ENCODE results near the gene ANKMY1.

Gene ANKMY1

GRCh38 chr2:240478346-240479110 is 79.3 kb downstream of the ANKMY1 start:
- Histone ChIP-seq H2AFZ (ENCODE audit: low read depth) (no peak overlapping the region), H3K9ac (no peak overlapping the region), H3K79me2 (ENCODE audit: insufficient read depth, low read depth) (no peaks in the 10 kb centered on the region), H3K4me3 (IDR thresholded peaks at IDR 0.05; ENCODE audit: insufficient read depth, low read depth, low read length) (no peak overlapping the region), H3K4me2 (no peak overlapping the region), H3K36me3 (ENCODE audit: insufficient read depth) (no peaks in the 10 kb centered on the region), H3K27ac (no peak overlapping the region), H4K20me1 (ENCODE audit: insufficient read depth) (no peaks in the 10 kb centered on the region), H3K4me1 (ENCODE audit: low read depth, poor library complexity, severe bottlenecking) (no peaks in the 10 kb centered on the region), H3K27me3 (ENCODE audit: insufficient read depth, low read depth) (no peaks in the 10 kb centered on the region)
- no peak for TF ChIP-seq CTCF (conservative IDR thresholded peaks at IDR 0.05; ENCODE audit: low read depth, low read length)

DNA sequence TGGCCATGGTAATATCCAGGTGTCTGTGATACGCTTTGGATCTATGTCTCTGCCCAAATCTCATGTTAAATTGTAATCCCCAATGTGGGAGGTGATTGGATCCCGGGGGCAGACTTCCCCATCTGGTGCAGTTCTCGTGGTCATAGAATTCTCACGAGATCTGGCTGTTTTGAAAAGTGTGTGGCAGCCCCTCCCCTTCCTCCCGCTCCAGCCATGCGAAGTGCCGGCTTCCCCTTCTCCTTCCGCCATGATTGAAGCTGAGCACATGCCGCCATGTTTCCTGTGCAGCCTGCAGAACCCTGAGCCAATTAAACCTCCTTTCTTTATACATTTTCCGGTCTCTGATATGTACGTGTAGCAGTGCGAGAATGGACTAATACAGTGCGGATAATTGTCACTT is 79.9 kb downstream of the ANKMY1 start:
- H3K27ac ChIP-seq: no peak overlapping the region
- H3K9ac ChIP-seq: no peak overlapping the region
- H3K4me2 ChIP-seq: no peak overlapping the region
- TF ChIP-seq CTCF (conservative IDR thresholded peaks at IDR 0.05; ENCODE audit: low read depth, low read length): no peak
- H2AFZ ChIP-seq (ENCODE audit: low read depth): no peak overlapping the region
- H3K79me2 ChIP-seq (ENCODE audit: insufficient read depth, low read depth): no peaks in the 10 kb centered on the region
- no peaks in the 10 kb centered on the region for H3K36me3 ChIP-seq (ENCODE audit: insufficient read depth)
- no peak overlapping the region for H3K4me3 ChIP-seq (IDR thresholded peaks at IDR 0.05; ENCODE audit: insufficient read depth, low read depth, low read length)
- H3K27me3 ChIP-seq (ENCODE audit: insufficient read depth, low read depth): no peaks in the 10 kb centered on the region
- no peaks in the 10 kb centered on the region for H3K4me1 ChIP-seq (ENCODE audit: low read depth, poor library complexity, severe bottlenecking)
- H4K20me1 ChIP-seq (ENCODE audit: insufficient read depth): no peaks in the 10 kb centered on the region

DNA sequence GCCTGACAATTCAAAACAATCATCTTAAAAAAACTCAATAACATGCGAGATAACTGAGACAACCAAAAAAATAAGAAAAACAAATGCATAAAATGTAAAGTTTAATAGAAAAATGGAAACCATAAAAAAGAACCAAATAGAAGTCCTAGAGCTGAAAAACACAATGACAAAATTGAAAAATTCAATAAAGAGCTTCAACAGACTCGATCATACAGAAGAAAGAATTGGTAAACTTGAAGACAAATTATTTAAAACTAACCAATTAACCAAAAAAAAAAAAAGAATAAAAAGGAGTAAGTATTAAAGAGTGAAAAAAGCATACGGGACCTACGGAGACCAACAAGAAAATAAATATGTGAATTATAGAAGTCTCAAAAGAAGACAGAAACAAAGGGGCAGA is 84.6 kb downstream of the ANKMY1 start:
- Histone ChIP-seq H3K79me2 (ENCODE audit: insufficient read depth, low read depth) (no peaks in the 10 kb centered on the region), H3K36me3 (ENCODE audit: insufficient read depth) (no peaks in the 10 kb centered on the region), H3K4me2 (no peak overlapping the region), H3K27ac (no peak overlapping the region), H3K27me3 (ENCODE audit: insufficient read depth, low read depth) (no peaks in the 10 kb centered on the region), H2AFZ (ENCODE audit: low read depth) (no peak overlapping the region), H3K4me3 (IDR thresholded peaks at IDR 0.05; ENCODE audit: insufficient read depth, low read depth, low read length) (no peak overlapping the region), H3K4me1 (ENCODE audit: low read depth, poor library complexity, severe bottlenecking) (no peaks in the 10 kb centered on the region), H4K20me1 (ENCODE audit: insufficient read depth) (no peaks in the 10 kb centered on the region), H3K9ac (no peak overlapping the region)
- no peak for TF ChIP-seq CTCF (conservative IDR thresholded peaks at IDR 0.05; ENCODE audit: low read depth, low read length)

GRCh38 chr2:240472078-240472790 is 85.6 kb downstream of the ANKMY1 start:
- H3K4me3 ChIP-seq (IDR thresholded peaks at IDR 0.05; ENCODE audit: insufficient read depth, low read depth, low read length): no peak overlapping the region
- H3K27me3 ChIP-seq (ENCODE audit: insufficient read depth, low read depth): no peaks in the 10 kb centered on the region
- no peak overlapping the region for H3K27ac ChIP-seq
- no peaks in the 10 kb centered on the region for H3K79me2 ChIP-seq (ENCODE audit: insufficient read depth, low read depth)
- no peak overlapping the region for H3K4me2 ChIP-seq
- no peaks in the 10 kb centered on the region for H3K36me3 ChIP-seq (ENCODE audit: insufficient read depth)
- no peaks in the 10 kb centered on the region for H4K20me1 ChIP-seq (ENCODE audit: insufficient read depth)
- no peaks in the 10 kb centered on the region for H3K4me1 ChIP-seq (ENCODE audit: low read depth, poor library complexity, severe bottlenecking)
- TF ChIP-seq CTCF (conservative IDR thresholded peaks at IDR 0.05; ENCODE audit: low read depth, low read length): no peak
- H2AFZ ChIP-seq (ENCODE audit: low read depth): no peak overlapping the region
- H3K9ac ChIP-seq: no peak overlapping the region
